Omental fat pad (tissue), 4 donors: ENCODE data around the gene HDAC9. TPM values are rescaled to one million over a fixed set of nuclear protein-coding genes. Genes with fewer than 3 reads are reported as not detected.

Experiments
- ATAC-seq: fragments of 150-250 bp; one replicate; pipeline ENCODE4 v1.9.1; 2016; ENCODE audit warnings: mild to moderate bottlenecking, moderate library complexity; ENCODE audit not compliant: low FRiP score
- DNase-seq: peaks from one replicate; pipeline ENCODE4 v3.0.0-alpha.2; 2019; ENCODE audit warnings: low spot score
- CTCF ChIP-seq, 3 donors: fragments of 450-650 bp; IDR thresholded peaks; one replicate each; pipeline ENCODE4 v1.5.1; 2016 to 2017; ENCODE audit warnings: antibody characterized with exemption in 3 of 3, mild to moderate bottlenecking in 3 of 3, moderate library complexity in 2 of 3
- total RNA-seq, 4 donors: library from RNA; depleted of rRNA; stranded (reverse); fragments of >200 nt; gene quantifications; one replicate each; pipeline ENCODE4 v1.1.0, GENCODE V29; 2016

The HDAC9 gene
- total RNA-seq, 4 donors from 2014 or later: 15.6 to 51.5 (median 24.1) TPM

- ATAC-seq (no peak), DNase-seq (no peak)
- TF ChIP-seq CTCF (IDR thresholded peaks at IDR 0.05): no peak
These were observed 431.6 kb downstream of the HDAC9 start for GRCh38 chr7:18927134-18927533.

- no peak for TF ChIP-seq CTCF (IDR thresholded peaks at IDR 0.05)
- no peak for ATAC-seq
- no peak for DNase-seq
These were observed 440.7 kb downstream of the HDAC9 start for GRCh38 chr7:18936265-18936664.

- no peak for ATAC-seq
- DNase-seq: no peak
- no peak for TF ChIP-seq CTCF (IDR thresholded peaks at IDR 0.05)
These were observed 444.4 kb downstream of the HDAC9 start for GRCh38 chr7:18939771-18940592.

- DNase-seq (no peak), ATAC-seq (no peak)
- TF ChIP-seq CTCF (IDR thresholded peaks at IDR 0.05): no peak
These were observed 445.1 kb downstream of the HDAC9 start for GRCh38 chr7:18940593-18941134.

- ATAC-seq (no peak), DNase-seq (no peak)
- no peak for TF ChIP-seq CTCF (IDR thresholded peaks at IDR 0.05)
These were observed 445.7 kb downstream of the HDAC9 start for GRCh38 chr7:18941207-18941606.

- ATAC-seq (no peak), DNase-seq (no peak)
- TF ChIP-seq CTCF (IDR thresholded peaks at IDR 0.05): no peak
These were observed 453.0 kb downstream of the HDAC9 start for GRCh38 chr7:18948521-18948920.

GRCh38 chr7:18952846-18953245 is 457.3 kb downstream of the HDAC9 start:
- TF ChIP-seq CTCF (IDR thresholded peaks at IDR 0.05): no peak
- no peak for DNase-seq
- no peak for ATAC-seq
